Measurements from ENCODE around the gene FBLN1.

- TF ChIP-seq CTCF (IDR thresholded peaks at IDR 0.05): no peak
- no peak for TF ChIP-seq ZFX (IDR thresholded peaks at IDR 0.05; ENCODE audit: borderline replicate concordance)
These were observed 61.8 kb downstream of the FBLN1 start for GRCh38 chr22:45564349-45565030.
